Measurements from ENCODE around the gene TMEFF2.

GRCh38 chr2:191980483-191980882 lies 214.2 kb downstream of the TMEFF2 start:
- no peak for TF ChIP-seq GABPA (IDR thresholded peaks at IDR 0.05; ENCODE audit: low read depth)
- no peak for TF ChIP-seq CTCF (IDR thresholded peaks at IDR 0.05)
- TF ChIP-seq NRF1 (IDR thresholded peaks at IDR 0.05; ENCODE audit: low read depth, low read length) = no peak
- TF ChIP-seq CHD2 (IDR thresholded peaks at IDR 0.05; ENCODE audit: low read length, partially characterized antibody) = no peak
- no peak for TF ChIP-seq TEAD4 (IDR thresholded peaks at IDR 0.05; ENCODE audit: borderline replicate concordance, insufficient read depth)
- TF ChIP-seq JUND (IDR thresholded peaks at IDR 0.05) = no peak
- no peak for TF ChIP-seq RCOR1 (IDR thresholded peaks at IDR 0.05; ENCODE audit: low read length)
- TF ChIP-seq MEF2A (IDR thresholded peaks at IDR 0.05; ENCODE audit: borderline replicate concordance, low read depth) = no peak
- TF ChIP-seq YY1 (IDR thresholded peaks at IDR 0.05; ENCODE audit: low read depth) = no peak
